ENCODE measurements around the gene MTHFD1L.

GRCh38 chr6:150831577-150831976 is 33.9 kb upstream of the MTHFD1L start:
- TF ChIP-seq CTCF (conservative IDR thresholded peaks at IDR 0.05; ENCODE audit: low read depth, low read length) (no peak), BHLHE40 (IDR thresholded peaks at IDR 0.05; ENCODE audit: low read depth, low read length) (no peak), FOS (IDR thresholded peaks at IDR 0.05; ENCODE audit: low read depth, low read length) (no peak)
